COLO668 (cell line): ENCODE measurements around the gene BCAM.
"Not testable (repeated sequence)": the region's sequence is repeated elsewhere in the genome, so short reads cannot be mapped to it uniquely, and the experiment has no call there.

Experiments used
- DNase-seq: peaks from one replicate; lab custom pipeline; 2025; ENCODE audit not compliant: unreplicated experiment; lab: John Stamatoyannopoulos, UW

The BCAM gene

DNA sequence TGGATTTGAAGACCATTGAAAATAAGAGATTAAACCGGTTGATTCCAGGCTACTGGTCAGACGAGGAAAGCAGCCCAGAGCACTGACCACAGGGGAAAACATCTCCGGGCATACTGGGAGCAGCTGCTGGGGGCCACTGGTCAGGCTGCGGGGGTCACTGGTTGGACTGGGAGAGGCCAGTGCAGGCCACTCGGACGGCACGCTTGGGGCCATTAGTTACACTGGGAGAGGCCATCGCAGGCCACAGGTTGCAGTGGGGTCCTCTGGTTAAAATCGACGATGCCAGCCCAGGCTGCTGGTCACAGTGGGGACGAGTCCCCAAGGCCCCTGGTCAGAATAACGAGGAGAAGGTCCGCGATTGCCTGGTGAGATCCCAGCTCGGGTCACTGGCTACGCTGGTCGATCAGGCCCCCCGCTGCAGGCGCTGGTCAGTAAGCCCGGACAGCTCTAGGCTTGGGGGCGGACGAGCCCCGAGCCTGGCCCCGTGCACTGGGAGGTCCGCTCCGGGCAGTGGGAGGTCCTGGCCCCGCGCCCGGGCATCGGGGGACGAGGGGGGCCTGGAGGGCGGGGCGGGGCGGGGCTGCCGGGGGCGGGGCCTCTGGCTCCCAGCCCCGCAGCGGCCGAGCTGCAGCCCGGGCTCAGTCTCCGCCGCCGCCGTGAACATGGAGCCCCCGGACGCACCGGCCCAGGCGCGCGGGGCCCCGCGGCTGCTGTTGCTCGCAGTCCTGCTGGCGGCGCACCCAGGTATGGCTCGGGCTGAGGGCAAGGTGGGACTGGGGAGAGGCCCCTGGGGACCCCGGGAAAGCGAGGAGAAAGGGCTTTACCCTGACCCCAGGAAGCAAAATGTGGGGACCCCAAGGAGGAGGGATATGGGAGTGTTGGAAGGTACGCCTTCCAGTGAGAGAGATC lies at the start of gene BCAM:
TSS of gene BCAM (plus strand) at position 641 of the 909 bp plus-strand sequence. CDS start at position 663, 22 bp downstream.
- DNase-seq = peak; percentile 66

- DNase-seq = no peak
Observed at GRCh38 chr19:44762038-44762437, 46.9 kb upstream of the BCAM start.

DNA sequence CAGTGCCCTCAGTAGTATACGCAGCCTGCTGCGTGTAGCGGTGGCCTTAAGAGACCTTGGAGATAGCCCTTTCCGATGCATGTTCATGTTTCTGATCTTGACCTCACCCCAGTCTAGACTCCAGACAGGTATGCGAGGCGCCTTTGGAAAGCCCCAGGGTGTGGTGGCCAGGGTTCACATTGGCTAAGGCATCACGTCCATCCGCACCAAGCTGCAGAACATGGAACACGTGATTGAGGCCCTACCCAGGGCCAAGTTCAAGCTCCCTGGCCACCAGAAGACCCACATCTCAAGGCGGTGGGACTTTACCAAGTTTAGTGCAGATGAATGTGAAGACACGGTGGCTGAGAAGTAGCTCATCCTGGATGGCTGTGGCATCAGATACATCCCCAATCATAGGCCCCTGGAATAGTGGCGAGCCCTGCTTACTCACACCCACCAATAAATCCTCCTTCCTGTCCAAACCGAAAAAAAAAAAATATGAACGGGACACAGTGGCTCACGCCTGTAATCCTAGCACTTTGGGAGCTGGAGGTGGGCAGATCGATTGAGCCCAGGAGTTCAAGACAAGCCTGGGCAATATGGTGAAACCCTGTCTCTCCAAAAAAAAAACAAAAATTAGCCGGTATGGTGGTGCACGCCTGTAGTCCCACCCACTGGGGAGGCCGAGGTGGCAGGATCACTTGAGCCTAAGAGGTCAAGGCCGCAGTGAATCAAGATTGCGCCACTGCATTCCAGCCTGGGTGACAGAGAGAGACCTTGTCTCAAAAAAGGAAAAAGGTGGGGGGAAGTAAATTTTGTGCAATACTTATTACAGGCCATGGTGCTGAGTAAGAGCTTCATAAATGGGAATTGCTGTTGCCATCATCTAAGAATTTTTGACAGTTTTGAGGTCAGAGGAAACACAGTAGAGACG lies 43.6 kb upstream of the BCAM start:
- no peak for DNase-seq

DNA sequence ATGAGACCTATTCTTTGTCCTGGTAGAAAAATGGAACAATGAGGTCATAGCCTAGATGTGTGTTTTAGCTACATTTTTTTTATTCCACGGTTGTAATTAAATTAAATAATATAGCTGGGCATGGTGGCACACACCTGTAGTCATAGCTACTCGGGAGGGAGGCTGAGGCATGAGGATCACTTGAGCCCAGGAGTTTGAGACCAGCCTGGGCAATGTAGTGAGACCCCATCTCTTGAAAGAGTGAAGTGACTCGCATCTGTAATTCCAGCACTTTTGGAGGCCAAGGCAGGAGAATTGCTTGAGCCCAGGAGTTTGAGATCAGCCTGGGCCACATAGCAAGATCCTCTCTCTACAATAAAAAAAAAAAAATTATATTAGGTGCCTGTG lies 43.0 kb upstream of the BCAM start:
- no peak for DNase-seq

- DNase-seq = no peak
Observed at GRCh38 chr19:44767295-44768180, 41.4 kb upstream of the BCAM start.

- DNase-seq = peak; percentile 94
Observed at GRCh38 chr19:44770550-44771257, 38.2 kb upstream of the BCAM start.

- DNase-seq = not testable (repeated sequence)
Observed at GRCh38 chr19:44772144-44772543, 36.8 kb upstream of the BCAM start.

GRCh38 chr19:44772959-44773358 lies 35.9 kb upstream of the BCAM start:
- DNase-seq = no peak

GRCh38 chr19:44775676-44776240 lies 33.1 kb upstream of the BCAM start:
- DNase-seq = no peak

- no peak for DNase-seq
Observed at GRCh38 chr19:44776402-44777096, 32.4 kb upstream of the BCAM start.

DNA sequence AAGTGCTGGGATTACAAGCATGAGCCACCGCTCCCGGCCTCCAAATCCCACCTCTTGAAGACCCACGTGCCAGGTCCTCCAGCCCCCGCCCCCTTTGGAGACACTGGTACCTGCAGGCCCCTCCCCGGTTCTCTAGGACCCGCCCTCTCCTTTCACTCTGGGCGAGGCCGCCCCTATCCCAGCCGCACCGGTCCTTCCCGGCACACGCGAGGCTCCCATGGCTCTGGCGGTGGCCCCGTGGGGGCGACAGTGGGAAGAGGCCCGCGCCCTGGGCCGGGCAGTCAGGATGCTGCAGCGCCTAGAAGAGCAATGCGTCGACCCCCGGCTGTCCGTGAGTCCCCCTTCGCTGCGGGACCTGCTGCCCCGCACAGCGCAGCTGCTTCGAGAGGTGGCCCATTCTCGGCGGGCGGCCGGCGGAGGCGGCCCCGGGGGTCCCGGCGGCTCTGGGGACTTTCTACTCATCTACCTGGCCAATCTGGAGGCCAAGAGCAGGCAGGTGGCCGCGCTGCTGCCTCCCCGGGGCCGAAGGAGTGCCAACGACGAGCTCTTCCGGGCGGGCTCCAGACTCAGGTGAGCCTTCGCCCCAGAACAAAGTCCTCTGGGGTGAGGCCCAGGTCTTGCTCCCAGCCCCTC lies 31.1 kb upstream of the BCAM start, which contains the start of gene CBLC:
TSS of gene CBLC (plus strand) at position 176 of the 633 bp plus-strand sequence. CDS start at position 218, 42 bp downstream.
- peak; percentile 92 for DNase-seq

GRCh38 chr19:44779150-44779549 lies 29.8 kb upstream of the BCAM start:
- no peak for DNase-seq

DNA sequence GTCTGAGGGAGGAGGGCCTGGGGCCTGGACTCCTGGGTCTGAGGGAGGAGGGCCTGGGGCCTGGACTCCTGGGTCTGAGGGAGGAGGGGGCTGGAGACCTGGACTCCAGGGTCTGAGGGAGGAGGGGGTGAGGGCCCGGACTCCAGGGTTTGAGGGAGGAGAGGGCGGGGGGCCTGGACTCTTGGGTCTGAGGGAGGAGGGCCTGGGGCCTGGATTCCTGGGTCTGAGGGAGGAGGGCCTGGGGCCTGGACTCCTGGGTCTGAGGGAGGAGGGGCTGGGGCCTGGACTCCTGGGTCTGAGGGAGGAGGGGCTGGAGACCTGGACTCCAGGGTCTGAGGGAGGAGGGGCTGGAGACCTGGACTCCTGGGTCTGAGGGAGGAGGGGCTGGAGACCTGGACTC lies 27.2 kb upstream of the BCAM start:
- not testable (repeated sequence) for DNase-seq

DNA sequence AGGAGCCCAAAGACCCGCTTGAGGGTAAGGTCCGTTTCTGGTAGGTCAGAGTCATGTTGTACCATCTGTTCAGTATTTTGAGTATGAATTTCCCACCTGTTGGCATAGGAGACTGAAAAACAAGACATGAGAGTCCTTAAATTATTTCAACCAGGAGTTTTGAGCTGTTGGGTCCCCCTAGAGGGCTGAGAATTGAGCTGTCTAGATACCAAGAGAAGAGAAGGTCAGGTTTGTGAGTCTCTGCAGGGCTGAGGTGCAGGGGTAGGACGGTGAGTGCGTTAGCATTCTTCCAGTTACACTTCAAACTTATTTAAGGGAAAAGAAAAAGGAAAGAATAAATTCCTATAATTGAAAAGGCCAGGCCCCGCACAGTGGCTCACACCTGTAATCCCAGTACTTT lies 26.2 kb upstream of the BCAM start:
- no peak for DNase-seq

DNA sequence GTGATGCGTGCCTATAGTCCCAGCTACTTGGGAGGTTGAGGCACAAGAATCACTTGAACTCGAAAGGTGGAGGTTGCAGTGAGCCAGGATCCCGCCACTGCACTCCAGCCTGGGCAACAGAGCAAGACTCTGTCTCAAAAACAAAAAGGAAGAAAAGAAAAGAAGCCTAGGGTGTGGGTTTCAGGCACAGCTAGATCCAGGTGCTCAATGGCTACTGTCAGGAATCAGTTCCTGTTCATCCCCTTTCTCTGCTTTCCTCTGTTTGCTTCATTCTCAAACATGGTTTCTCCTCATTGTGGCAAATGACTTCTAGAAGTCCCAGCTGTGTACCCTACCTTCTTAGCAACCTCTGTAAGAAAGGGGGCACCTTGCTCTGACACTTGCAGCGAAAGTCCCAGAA lies 25.4 kb upstream of the BCAM start:
- no peak for DNase-seq

DNA sequence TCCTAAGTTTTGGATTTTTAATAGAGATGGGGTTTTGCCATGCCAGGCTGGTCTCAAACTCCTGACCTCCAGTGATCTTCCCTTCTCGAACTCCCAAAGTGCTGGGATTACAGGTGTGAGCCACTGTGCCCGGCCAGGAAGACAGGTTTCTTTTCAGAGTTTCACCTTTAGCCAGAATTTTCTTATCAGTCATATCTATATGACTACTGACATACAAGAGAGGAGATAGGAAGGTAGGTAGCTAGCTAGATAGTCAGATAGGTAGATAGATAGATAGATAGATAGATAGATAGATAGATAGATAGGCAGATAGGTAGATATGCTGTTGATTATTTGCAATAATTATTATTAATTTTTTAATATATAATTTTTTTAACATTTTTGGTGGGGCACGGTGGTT lies 23.6 kb upstream of the BCAM start:
- no peak for DNase-seq

DNA sequence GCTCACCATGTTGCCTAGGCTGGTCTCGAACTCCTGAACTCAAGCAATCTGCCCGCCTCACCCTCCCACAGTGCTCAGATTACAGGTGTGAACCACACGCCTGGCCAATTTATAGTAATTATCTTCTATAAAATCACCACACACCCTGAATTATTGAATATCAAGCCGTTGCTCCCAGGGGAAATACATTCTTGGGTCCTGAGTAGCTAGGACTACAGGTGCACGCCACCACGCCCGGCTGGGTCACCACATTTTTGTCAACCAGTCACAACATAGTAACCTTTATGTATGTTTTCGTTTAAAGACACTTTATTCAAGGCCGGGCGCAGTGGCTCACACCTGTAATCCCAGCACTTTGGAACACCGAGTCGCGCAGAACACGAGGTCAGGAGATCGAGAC lies 22.9 kb upstream of the BCAM start:
- no peak for DNase-seq

GRCh38 chr19:44788971-44789370 lies 19.9 kb upstream of the BCAM start:
- DNase-seq = no peak
